C4-2B (cell line): ENCODE measurements around the gene MYH11.
"Not testable (repeated sequence)": the region's sequence is repeated elsewhere in the genome, so short reads cannot be mapped to it uniquely, and the experiment has no call there.

Experiments
- H3K27ac ChIP-seq: fragments of 450-650 bp; 2 replicates; pipeline ENCODE4 v1.5.1; 2017
- ZFX ChIP-seq: fragments of 450-650 bp; IDR thresholded peaks from 2 replicates; pipeline ENCODE4 v1.6.1; 2017
- TF ChIP-seq, protein P1 (sequence below): fragments of 450-650 bp; conservative IDR thresholded peaks from 2 replicates; pipeline ENCODE4 v1.5.1; 2017; ENCODE audit warnings: mild to moderate bottlenecking

MYH11 gene

DNA sequence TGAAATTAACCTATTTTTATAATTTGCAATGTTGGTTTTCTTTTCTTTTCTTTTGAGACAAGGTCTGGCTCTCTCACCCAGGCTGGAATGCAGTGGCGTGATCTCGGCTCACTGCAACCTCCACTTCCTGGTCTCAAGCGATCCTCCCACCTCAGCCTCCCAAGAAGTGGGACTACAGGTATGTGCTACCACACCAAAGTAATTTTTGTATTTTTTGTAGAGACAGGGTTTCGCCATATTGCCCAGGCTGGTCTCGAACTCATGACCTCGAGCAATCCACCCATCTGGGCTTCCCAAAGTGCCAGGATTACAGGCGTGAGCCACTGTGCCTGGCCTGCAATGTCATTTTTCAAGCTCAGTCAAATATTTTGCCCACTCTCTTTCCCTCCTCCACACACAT, 36.0 kb downstream of the MYH11 start:
- no peak overlapping the region for H3K27ac ChIP-seq
- TF ChIP-seq ZFX = no peak
- TF ChIP-seq, protein P1, sequence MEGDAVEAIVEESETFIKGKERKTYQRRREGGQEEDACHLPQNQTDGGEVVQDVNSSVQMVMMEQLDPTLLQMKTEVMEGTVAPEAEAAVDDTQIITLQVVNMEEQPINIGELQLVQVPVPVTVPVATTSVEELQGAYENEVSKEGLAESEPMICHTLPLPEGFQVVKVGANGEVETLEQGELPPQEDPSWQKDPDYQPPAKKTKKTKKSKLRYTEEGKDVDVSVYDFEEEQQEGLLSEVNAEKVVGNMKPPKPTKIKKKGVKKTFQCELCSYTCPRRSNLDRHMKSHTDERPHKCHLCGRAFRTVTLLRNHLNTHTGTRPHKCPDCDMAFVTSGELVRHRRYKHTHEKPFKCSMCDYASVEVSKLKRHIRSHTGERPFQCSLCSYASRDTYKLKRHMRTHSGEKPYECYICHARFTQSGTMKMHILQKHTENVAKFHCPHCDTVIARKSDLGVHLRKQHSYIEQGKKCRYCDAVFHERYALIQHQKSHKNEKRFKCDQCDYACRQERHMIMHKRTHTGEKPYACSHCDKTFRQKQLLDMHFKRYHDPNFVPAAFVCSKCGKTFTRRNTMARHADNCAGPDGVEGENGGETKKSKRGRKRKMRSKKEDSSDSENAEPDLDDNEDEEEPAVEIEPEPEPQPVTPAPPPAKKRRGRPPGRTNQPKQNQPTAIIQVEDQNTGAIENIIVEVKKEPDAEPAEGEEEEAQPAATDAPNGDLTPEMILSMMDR = no peak

DNA sequence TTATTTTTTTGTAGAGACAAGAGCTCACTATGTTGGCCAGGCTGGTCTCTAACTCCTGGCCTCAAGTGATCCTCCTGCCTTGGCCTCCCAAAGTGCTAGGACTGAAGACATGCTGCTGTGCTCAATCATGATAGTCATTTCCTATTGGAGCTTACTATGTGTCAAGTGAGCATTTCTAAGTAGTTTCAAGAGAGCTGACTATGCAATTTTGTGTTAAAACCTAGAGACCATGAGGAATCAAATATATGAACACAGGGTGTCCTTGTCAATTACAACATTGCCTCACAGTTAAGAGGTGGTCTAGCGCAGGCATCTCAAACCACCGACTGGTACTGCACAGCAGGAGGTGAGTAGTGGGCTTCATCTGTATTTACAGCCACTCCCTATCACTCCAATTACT, 37.8 kb downstream of the MYH11 start:
- no peak for TF ChIP-seq ZFX
- TF ChIP-seq, protein P1 = no peak
- no peak overlapping the region for H3K27ac ChIP-seq

DNA sequence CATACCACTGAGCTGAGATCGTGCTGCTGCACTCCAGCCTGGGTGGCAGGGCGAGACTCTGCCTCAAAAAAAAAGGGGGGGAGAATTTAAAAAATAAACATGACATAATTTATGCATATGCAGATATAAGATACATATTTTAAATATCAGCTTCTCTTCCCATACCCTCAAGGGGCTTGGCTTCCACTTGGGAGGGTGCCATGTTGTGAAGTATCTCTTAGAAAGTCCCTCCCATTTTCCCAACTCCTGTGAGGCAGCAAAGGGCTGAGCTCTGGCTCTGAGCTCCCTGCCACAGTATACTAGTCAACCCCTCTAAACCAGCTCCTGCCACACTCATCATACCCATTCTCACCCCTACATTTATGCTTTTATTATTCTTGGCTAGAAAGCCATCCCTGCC, 39.4 kb downstream of the MYH11 start:
- no peak for TF ChIP-seq ZFX
- TF ChIP-seq, protein P1 = no peak
- no peak overlapping the region for H3K27ac ChIP-seq

DNA sequence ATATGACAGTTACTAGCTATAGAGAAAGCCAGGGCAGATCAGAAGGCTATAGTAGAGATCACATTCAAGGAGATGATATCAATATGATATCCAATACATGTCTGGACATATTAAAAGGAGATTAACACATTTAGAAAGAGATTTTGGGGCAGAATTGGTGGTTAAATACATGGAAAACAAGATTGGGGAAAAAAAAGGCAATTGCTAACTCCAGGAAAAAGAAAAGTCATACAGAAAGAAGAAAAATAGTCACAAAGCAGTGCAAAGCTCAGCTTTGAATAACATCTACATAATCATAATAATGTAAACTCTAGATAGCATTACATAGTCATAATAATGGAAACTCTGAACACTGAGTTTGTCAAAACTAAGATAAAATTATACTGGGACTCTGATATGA, 40.6 kb downstream of the MYH11 start:
- TF ChIP-seq, protein P1 = no peak
- TF ChIP-seq ZFX = no peak

DNA sequence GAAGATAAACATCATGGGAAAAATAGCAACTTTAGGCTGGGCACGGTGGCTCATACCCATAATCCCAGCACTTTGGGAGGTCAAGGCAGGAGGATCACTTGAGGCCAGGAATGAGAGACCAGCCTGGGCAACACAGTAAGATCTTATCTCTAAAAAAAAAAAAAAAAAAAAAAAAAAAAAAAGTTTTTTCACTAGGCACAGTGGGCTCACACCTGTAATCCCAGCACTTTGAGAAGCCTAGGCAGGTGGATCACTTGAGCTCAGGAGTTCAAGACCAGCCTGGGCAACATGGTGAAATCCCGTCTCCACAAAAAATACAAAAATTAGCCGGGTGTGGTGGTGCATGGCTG, 44.5 kb downstream of the MYH11 start:
- not testable (repeated sequence) for H3K27ac ChIP-seq

More for the DNA sequence above, 40.6 kb downstream of the MYH11 start:
- no peak overlapping the region for H3K27ac ChIP-seq

DNA sequence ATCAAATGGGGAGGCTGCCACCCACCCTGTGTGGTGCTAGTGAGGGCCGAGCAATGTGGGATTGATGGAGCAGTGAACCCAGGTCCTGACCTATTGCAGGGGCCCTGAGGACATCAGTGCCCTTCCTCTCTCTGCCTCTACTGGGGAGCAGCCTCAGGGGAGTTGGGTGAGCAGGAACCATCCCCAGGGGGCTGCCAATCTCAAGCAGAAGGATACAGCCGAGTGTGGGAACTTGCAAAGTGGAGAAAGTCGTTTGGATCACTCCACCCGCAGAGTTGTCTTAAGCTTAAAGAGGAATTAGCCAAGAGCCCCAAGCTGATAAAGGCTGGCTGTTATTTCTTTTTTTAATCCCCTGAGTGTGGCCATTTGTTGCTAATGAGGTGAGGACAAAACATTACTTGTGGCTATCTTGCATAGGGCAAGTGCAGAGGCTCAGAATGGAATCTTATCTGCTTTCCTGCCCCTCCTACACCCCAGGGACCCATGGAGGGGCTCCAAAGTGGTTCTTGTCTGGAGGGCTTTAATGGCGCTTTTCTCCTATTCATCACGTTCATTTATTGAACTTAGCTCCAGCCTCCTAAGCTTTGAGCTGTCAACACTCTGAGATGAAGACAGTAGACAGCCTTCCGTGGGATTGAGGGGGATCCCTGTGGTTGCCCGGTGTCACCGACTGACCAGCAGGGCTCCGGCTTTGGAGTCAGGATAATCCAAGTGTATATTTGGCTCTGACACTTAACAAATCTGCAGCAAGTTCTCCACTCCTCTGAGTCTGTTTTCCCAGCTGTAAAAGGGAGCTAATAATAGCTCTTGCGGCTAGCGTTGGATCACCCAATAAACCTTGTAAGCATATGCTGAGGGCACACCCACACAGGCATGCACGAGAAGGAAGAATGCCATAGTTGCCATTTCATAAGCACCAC, 45.1 kb downstream of the MYH11 start:
- H3K27ac ChIP-seq = no peak overlapping the region
- TF ChIP-seq ZFX = no peak
- TF ChIP-seq, protein P1 = no peak

DNA sequence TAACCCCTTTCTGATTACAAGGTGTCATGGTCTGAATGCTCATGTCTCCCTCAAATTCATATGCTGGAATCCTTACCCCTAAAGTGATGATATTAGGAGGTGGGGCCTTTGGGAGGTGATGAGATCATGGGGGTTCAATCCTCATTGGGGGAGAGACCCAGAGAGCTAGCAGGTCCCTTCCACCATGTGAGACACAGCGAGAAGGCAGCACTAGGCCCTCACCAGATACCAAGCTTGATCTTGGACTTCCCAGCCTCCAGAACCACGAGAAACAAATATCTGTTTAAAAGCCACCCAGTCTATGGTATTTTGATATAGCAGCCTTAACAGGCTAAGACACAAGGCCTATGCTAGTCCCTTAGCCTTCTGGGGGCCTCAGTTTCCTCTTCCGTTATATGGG, 45.9 kb downstream of the MYH11 start:
- no peak overlapping the region for H3K27ac ChIP-seq

More for the DNA sequence above, 45.9 kb downstream of the MYH11 start:
- TF ChIP-seq ZFX = no peak
- TF ChIP-seq, protein P1 = no peak
